GM18861 (cell line): ENCODE results near the gene NUB1.

Source experiments
- ATAC-seq: cut with Tn5 transposase; IDR thresholded peaks from one replicate; pipeline ENCODE4 v1.9.1; 2021; ENCODE audit not compliant: unreplicated experiment

The NUB1 gene

GRCh38 chr7:151387161-151388006, 45.8 kb downstream of the NUB1 start:
- ATAC-seq: no peak

- ATAC-seq: no peak
Measured at GRCh38 chr7:151388007-151388297, 46.3 kb downstream of the NUB1 start.

- no peak for ATAC-seq
Measured at GRCh38 chr7:151388430-151388829, 46.8 kb downstream of the NUB1 start.

GRCh38 chr7:151389096-151389767, 47.6 kb downstream of the NUB1 start:
- ATAC-seq: no peak

- no peak for ATAC-seq
Measured at GRCh38 chr7:151389768-151390597, 48.4 kb downstream of the NUB1 start.

GRCh38 chr7:151390598-151391357, 49.2 kb downstream of the NUB1 start:
- ATAC-seq: no peak

GRCh38 chr7:151391358-151391730, 49.7 kb downstream of the NUB1 start:
- ATAC-seq: no peak

- no peak for ATAC-seq
Measured at GRCh38 chr7:151392002-151392401, 50.4 kb downstream of the NUB1 start.

- no peak for ATAC-seq
Measured at GRCh38 chr7:151392426-151392825, 50.8 kb downstream of the NUB1 start.

GRCh38 chr7:151393031-151393977, 51.7 kb downstream of the NUB1 start:
- ATAC-seq: no peak

- ATAC-seq: no peak
Measured at GRCh38 chr7:151394076-151395035, 52.7 kb downstream of the NUB1 start.

GRCh38 chr7:151395036-151395367, 53.4 kb downstream of the NUB1 start:
- no peak for ATAC-seq

- no peak for ATAC-seq
Measured at GRCh38 chr7:151396328-151396970, 54.8 kb downstream of the NUB1 start.

GRCh38 chr7:151397026-151397425, 55.4 kb downstream of the NUB1 start:
- ATAC-seq: no peak

GRCh38 chr7:151398446-151399304, 57.1 kb downstream of the NUB1 start:
- no peak for ATAC-seq

GRCh38 chr7:151399305-151399601, 57.6 kb downstream of the NUB1 start:
- ATAC-seq: no peak

- no peak for ATAC-seq
Measured at GRCh38 chr7:151399906-151400305, 58.3 kb downstream of the NUB1 start.
